Heart right ventricle (tissue), 16 donors: ENCODE data around the gene OBP2B. TPM values are rescaled to one million over a fixed set of nuclear protein-coding genes. Genes with fewer than 3 reads are reported as not detected.
"Not testable (repeated sequence)": the region's sequence is repeated elsewhere in the genome, so short reads cannot be mapped to it uniquely, and the experiment has no call there.

Experiments used
- ATAC-seq, 8 donors: fragments of 200-7000 bp; cut with Tn5 transposase; one replicate each; pipeline ENCODE4 v1.9.1; 2020; ENCODE audit warnings: mild to moderate bottlenecking in 8 of 8, moderate library complexity in 8 of 8, moderate number of reproducible peaks in 1 of 8
- DNase-seq, 2 donors: peaks; one replicate each; pipeline ENCODE4 v3.0.0-alpha.2; 2020
- H3K27ac ChIP-seq, 10 donors: fragments of 200-600 bp; sonication (generic) in 2 of 10; one replicate each; pipeline versions ENCODE4 v1.5.0 to v1.8.0; 2020 to 2022; ENCODE audit warnings: mild to moderate bottlenecking in 3 of 10
- H3K27me3 ChIP-seq, 7 donors: fragments of 200-600 bp; one replicate each; pipeline ENCODE4 v1.8.0; 2021 to 2022; ENCODE audit warnings: mild to moderate bottlenecking in 2 of 7
- H3K36me3 ChIP-seq, 9 donors: fragments of 200-600 bp; sonication (generic) in 1 of 9; one replicate each; pipeline versions ENCODE4 v1.5.0 to v1.8.0; 2020 to 2022; ENCODE audit warnings: mild to moderate bottlenecking in 2 of 9
- H3K4me1 ChIP-seq, 9 donors: fragments of 200-600 bp; sonication (generic) in 1 of 9; one replicate each; pipeline versions ENCODE4 v1.5.0 to v1.8.0; 2020 to 2022; ENCODE audit warnings: mild to moderate bottlenecking in 4 of 9
- H3K4me3 ChIP-seq, 10 donors: fragments of 200-600 bp; sonication (generic) in 2 of 10; one replicate each; pipeline versions ENCODE4 v1.5.0 to v1.8.0; 2020 to 2022; ENCODE audit warnings: mild to moderate bottlenecking in 7 of 10, moderate library complexity in 2 of 10
- H3K9me3 ChIP-seq, 11 donors: fragments of 200-600 bp in 10 of 11; sonication (generic) in 2 of 11; one replicate each; pipeline versions ENCODE4 v1.5.0 to v1.8.0; 2013 to 2022; ENCODE audit warnings: mild to moderate bottlenecking in 2 of 11, control low read depth in 1 of 11, moderate library complexity in 1 of 11
- WGBS, 2 donors: extraction: QIAGEN DNeasy Blood & Tissue Kit; methylation state at CpG; one replicate each; pipeline ENCODE4 v1.1.7; 2013; ENCODE audit warnings: inconsistent platforms in 1 of 2; 5-methylcytosine and 5-hydroxymethylcytosine counted together
- intact Hi-C, 10 donors: fragments of 100-400 bp; cut with DNase I; formaldehyde crosslinking; loops; one replicate each; pipeline versions ENCODE4 v1.11.1 to v1.14.2; 2022
- long read RNA-seq, 3 donors: library from polyadenylated mRNA; unstranded; transcript quantifications; one replicate each; pipeline ENCODE4 v2.0.0, GENCODE V29; 2020 to 2021
- polyA plus RNA-seq, 2 donors: library from polyadenylated mRNA; stranded (reverse); fragments of 200-250 nt; gene quantifications; one replicate each; pipeline ENCODE4 v1.2.3, GENCODE V29; 2013
- total RNA-seq, 10 donors: library from RNA; stranded (reverse); fragmentation: NEBNext Ultra II Directional in 3 of 10; extraction: Animal tissue kit (Norgen Biotek cat#: 25700) in 3 of 10; gene quantifications; one replicate each; pipeline versions ENCODE4 v1.2.1 to v1.2.4, GENCODE V29; 2021 to 2023
- TF ChIP-seq, protein P1 (sequence below), 9 donors: fragments of 200-600 bp; sonication (generic) in 2 of 9; IDR thresholded peaks; one replicate each; pipeline versions ENCODE4 v1.5.0 to v1.8.0; 2021 to 2022; ENCODE audit warnings: antibody characterized with exemption in 9 of 9, mild to moderate bottlenecking in 5 of 9, moderate library complexity in 1 of 9
- donor health status: Arrhythmogenic right ventricular cardiomyopathy.
- donor health status: ischemic (EF 13 %, LVEDD 7.1; RV severe dilation, severe dysfunction).
- donor health status: healthy with polysubstance abuse.
- donor health status: DM: no; HTN: yes; CAD: no.
- donor health status: DM: no; HTN: no; CAD: no.
- donor health status: ischemic (EF 25% LVEDD 6.9; RV normal size, moderate dysfunction).
- donor health status: ischemic (EF 25% LVEDD 5.7; RV mildly dilated, moderate dysfunction).
- donor health status: healthy.
- donor health status: DM: yes; HTN: yes; CAD: no.
- donor health status: Ischemic cardiomyopathy.
- donor health status: ischemic (EF 35%, LVEDD 5.7; RV mildly dilated, moderate dysfunction).
- donor health status: nonischemic (EF 11% LVEDD 7.7; RV severe dilation, severe dysfunction).
- donor health status: DM: yes; HTN: yes; CAD: no.
- donor health status: PGD.
- donor health status: ischemic (EF 29% LVEDD 5.4; RV normal size, mild dysfunction).
- donor health status: nonischemic (EF 23%, LVEDD 6.1; RV moderate dilation, normal function).

OBP2B gene, protein sequence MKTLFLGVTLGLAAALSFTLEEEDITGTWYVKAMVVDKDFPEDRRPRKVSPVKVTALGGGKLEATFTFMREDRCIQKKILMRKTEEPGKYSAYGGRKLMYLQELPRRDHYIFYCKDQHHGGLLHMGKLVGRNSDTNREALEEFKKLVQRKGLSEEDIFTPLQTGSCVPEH
- total RNA-seq = under 1 TPM in 1 of 10 donors, not detected in 9; 0.75 TPM
- polyA plus RNA-seq = not detected
- long read RNA-seq, donor 1 = 0 reads
- long read RNA-seq, donor 2 = 0 reads
- long read RNA-seq, donor 3 = 0 reads

DNA sequence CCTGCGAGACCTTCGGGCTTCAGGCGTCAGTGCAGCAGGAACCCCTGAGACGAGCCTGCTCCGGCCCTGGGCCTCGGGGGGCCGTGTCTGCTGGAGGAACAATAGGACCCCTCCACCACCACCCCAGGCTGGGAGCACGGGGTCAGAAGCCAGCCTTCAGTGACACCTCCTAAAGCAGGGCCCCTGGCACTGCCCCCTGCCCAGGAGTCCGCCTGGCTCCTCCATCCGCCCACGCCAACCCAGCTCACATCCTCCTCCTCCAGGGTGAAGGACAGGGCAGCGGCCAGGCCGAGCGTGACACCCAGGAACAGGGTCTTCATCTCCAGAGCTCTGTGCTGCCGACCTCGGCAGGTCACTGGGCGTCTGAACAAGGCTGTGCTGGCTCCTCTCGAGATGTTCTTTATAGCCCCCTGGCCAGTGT, at the start of gene OBP2B:
OBP2B (minus strand) TSS at position 371 of the 421 bp plus-strand sequence; CDS start at position 320, 51 bp downstream.
- peak in 1 of 8 donors; percentile 19 for ATAC-seq
- WGBS, 2 donors = 76 to 92% methylated on average over 10 to 11 of the region's 18 CpGs
- H3K27ac ChIP-seq, intact Hi-C loops, H3K4me3 ChIP-seq, H3K36me3 ChIP-seq, H3K4me1 ChIP-seq, DNase-seq: not testable (repeated sequence)
- peaks cover 0 to 10% (median 0%) of the 10 kb centered on the region in 11 donors for H3K9me3 ChIP-seq
- peaks cover 0 to 26% (median 0%) of the 10 kb centered on the region in 7 donors for H3K27me3 ChIP-seq

DNA sequence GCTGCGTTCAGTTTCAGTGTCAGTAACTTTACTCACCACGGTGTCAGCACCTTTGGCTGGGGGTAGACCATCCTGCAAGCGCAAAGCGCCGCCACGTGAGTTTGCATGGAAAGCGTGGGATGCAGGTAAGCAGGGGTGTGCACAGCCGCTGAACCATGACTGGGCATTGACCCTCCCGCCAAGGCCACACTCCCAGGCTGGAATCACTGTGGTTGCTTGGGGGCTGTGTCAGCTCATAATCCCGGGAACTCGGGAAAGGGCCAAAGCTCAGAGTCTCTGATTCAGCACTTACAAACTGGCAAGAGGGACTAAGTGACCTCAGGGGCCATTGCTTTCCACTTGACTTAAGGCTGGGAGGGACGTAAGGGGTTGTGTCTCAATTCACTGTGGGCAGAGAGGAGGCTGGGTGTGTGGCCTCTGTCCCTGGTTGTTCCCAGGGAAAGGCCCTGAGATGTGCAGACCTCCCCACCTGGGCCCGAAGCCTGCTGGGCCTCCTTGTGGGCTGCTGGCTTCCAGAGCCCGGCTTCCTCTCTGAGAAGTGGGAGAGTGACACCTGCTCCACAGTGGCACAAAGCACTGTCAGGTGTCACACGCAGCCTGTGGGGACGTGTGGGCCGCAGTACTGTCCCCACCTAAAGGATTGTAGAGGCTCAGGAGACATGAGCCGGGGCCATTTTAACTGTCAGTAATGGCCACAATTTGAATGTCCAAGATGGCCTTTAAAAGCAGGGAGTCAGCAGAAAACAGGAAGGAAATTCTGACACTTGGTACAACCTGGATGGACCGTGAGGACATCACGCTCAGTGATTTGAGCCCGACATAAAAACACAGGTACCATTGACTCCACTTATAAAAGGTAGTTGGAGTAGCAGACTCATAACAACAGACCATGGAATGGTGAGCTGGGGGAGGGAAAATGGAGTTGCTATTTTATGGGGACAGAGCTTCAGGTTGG, 49.3 kb upstream of the OBP2B start:
- WGBS, 2 donors = 76 to 84% methylated on average over 21 of the region's 21 CpGs
- Histone ChIP-seq H3K4me3 (no peak overlapping the region), H3K9me3 (peaks cover 0 to 11% (median 0%) of the 10 kb centered on the region in 11 donors), H3K27ac (peak overlapping the region in 6 of 10 donors; percentile 14 to 88 (median 73)), H3K4me1 (peaks cover 0 to 34% (median 22%) of the 10 kb centered on the region in 9 donors), H3K27me3 (no peaks in the 10 kb centered on the region), H3K36me3 (peaks cover 0 to 19% (median 0%) of the 10 kb centered on the region in 9 donors)
- peak in 1 of 8 donors; percentile 10 for ATAC-seq
- intact Hi-C loops = no loop called here
- TF ChIP-seq, protein P1, sequence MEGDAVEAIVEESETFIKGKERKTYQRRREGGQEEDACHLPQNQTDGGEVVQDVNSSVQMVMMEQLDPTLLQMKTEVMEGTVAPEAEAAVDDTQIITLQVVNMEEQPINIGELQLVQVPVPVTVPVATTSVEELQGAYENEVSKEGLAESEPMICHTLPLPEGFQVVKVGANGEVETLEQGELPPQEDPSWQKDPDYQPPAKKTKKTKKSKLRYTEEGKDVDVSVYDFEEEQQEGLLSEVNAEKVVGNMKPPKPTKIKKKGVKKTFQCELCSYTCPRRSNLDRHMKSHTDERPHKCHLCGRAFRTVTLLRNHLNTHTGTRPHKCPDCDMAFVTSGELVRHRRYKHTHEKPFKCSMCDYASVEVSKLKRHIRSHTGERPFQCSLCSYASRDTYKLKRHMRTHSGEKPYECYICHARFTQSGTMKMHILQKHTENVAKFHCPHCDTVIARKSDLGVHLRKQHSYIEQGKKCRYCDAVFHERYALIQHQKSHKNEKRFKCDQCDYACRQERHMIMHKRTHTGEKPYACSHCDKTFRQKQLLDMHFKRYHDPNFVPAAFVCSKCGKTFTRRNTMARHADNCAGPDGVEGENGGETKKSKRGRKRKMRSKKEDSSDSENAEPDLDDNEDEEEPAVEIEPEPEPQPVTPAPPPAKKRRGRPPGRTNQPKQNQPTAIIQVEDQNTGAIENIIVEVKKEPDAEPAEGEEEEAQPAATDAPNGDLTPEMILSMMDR (IDR thresholded peaks at IDR 0.05) = no peak
- no peak for DNase-seq

DNA sequence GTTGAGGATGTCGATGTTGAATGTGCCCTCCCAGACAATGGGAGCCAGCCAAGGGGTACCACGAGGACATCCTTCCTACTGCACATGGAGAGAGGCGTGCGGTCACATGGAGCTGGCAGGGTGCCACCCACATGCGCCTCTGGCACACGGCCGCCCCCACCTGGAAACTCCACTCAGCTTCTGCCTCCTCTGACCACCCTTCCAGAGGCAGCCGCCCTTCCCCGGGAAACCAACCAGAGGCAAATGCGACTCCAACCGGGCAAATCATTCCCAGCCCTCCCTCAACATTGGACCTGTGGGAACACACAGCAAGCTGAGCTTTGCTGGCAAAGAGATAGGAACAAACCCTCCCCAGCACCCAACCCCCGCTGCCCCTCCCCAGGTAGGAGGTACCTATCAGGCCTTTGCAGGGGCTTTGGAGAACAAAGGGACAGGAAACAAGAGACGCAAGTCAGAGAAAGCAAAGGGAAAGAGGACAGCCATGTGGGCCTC, 48.5 kb upstream of the OBP2B start:
- H3K4me3 ChIP-seq = no peak overlapping the region
- TF ChIP-seq, protein P1 (IDR thresholded peaks at IDR 0.05) = peak in 3 of 9 donors; percentile 25 to 49 (median 39)
- H3K36me3 ChIP-seq = peaks cover 0 to 19% (median 0%) of the 10 kb centered on the region in 9 donors
- peak overlapping the region in 6 of 10 donors; percentile 44 to 88 (median 73) for H3K27ac ChIP-seq
- H3K9me3 ChIP-seq = peaks cover 0 to 11% (median 0%) of the 10 kb centered on the region in 11 donors
- intact Hi-C loops = loop anchor here in 1 of 10 donors (1.0 kb wide), 1 partner anchor 72 kb away; no protein-coding TSS in a partner anchor
- H3K27me3 ChIP-seq = no peaks in the 10 kb centered on the region
- 44 to 56% methylated on average over 13 of the region's 13 CpGs for WGBS, 2 donors
- DNase-seq = peak in 1 of 2 donors; percentile 68
- peaks cover 0 to 42% (median 22%) of the 10 kb centered on the region in 9 donors for H3K4me1 ChIP-seq
- ATAC-seq = peak in 7 of 8 donors; percentile 47 to 87 (median 72)

DNA sequence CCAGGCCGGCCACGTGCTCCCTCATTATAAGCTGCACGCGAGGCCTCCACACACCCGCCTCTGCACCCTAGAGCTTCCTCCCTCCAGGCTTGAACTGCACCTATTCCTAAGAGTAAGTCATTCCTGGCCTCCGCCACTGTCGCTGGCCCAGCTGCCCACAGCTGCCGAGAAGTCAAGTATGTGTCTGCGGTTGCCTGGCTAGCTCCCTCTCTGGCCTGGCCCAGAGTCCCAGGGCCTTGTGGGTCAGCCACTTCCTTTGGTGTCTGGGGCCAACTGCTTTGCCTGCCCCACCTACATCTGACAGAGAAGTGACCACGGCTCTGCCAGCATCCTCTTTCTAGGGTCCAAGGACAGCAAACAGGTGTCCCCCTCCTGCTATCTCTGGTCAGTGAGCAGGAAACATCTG, 47.6 kb upstream of the OBP2B start:
- intact Hi-C loops = loop anchor here in 1 of 10 donors (1.0 kb wide), 1 partner anchor 71 kb away; no protein-coding TSS in a partner anchor
- peak; percentile 24 to 71 (median 48) for ATAC-seq

More for the DNA sequence above, 47.6 kb upstream of the OBP2B start:
- Histone ChIP-seq H3K9me3 (peaks cover 0 to 11% (median 0%) of the 10 kb centered on the region in 11 donors), H3K27ac (peak overlapping the region in 8 of 10 donors; percentile 44 to 88 (median 66)), H3K27me3 (no peaks in the 10 kb centered on the region), H3K4me1 (peaks cover 5 to 51% (median 30%) of the 10 kb centered on the region in 9 donors), H3K4me3 (no peak overlapping the region), H3K36me3 (peaks cover 0 to 19% (median 0%) of the 10 kb centered on the region in 9 donors)
- TF ChIP-seq, protein P1 (IDR thresholded peaks at IDR 0.05) = no peak
- peak in 1 of 2 donors; percentile 46 for DNase-seq
- 48 to 77% methylated on average over 8 to 10 of the region's 10 CpGs for WGBS, 2 donors
